T-cell (primary cell): Measurements from ENCODE around the gene SLC26A11. TPM values are rescaled to one million over a fixed set of nuclear protein-coding genes. Genes with fewer than 3 reads are reported as not detected.

Source experiments
- ATAC-seq, 4 experiments: fragments of 200-7000 bp in 3 of 4; fragments of 150-1000 bp in 1 of 4; cut with Tn5 transposase; replicated peaks in 1 of 4; 1 replicate in 3 of 4; 2 replicates in 1 of 4; pipeline ENCODE4 v1.10.0; 2021; ENCODE audit warnings: moderate library complexity in 3 of 4, mild to moderate bottlenecking in 2 of 4, moderate number of reproducible peaks in 1 of 4
- CTCF ChIA-PET, 2 donors: fragments of 300-600 bp; sonication (Branson Sonifier 250); formaldehyde crosslinking; loops; one replicate each; lab custom pipeline; 2022; ENCODE audit warnings: antibody characterized with exemption in 2 of 2; lab: Charles Lee
- POLR2A ChIA-PET, 2 donors: fragments of 300-600 bp; sonication (Branson Sonifier 250); formaldehyde crosslinking; loops; one replicate each; lab custom pipeline; 2022; ENCODE audit warnings: antibody characterized with exemption in 2 of 2; lab: Charles Lee
- DNase-seq, 35 experiments: peaks; one replicate each; pipeline versions ENCODE4 v3.0.0 to v3.0.0-alpha.2; 2013 to 2023
- H3K27ac ChIP-seq: one replicate; pipeline ENCODE4 v1.5.1; 2013; ENCODE audit warnings: low read length
- H3K27me3 ChIP-seq, 2 experiments: replicated peaks in 1 of 2; 1 replicate in 1 of 2; 2 replicates in 1 of 2; pipeline versions ENCODE4 v1.6.1 to v1.7.0; 2013; ENCODE audit warnings: low read length in 1 of 2, mixed read lengths in 1 of 2; ENCODE audit not compliant: control insufficient read depth in 2 of 2, insufficient read depth in 2 of 2; ENCODE audit errors: extremely low read depth in 1 of 2
- H3K36me3 ChIP-seq, 2 donors: 1 replicate in 1 of 2; 2 replicates in 1 of 2; pipeline versions ENCODE4 v1.6.1 to v1.7.0; 2013; ENCODE audit warnings: low read length in 1 of 2; ENCODE audit not compliant: control insufficient read depth in 2 of 2, insufficient read depth in 1 of 2; ENCODE audit errors: extremely low read depth in 1 of 2
- H3K4me1 ChIP-seq, 2 experiments: 1 replicate in 1 of 2; 2 replicates in 1 of 2; pipeline versions ENCODE4 v1.6.1 to v1.7.0; 2013; ENCODE audit warnings: low read length in 2 of 2, mixed read lengths in 1 of 2; ENCODE audit not compliant: insufficient read depth in 2 of 2, control insufficient read depth in 1 of 2; ENCODE audit errors: extremely low read depth in 1 of 2
- H3K4me3 ChIP-seq, 2 donors: 1 replicate in 1 of 2; 2 replicates in 1 of 2; pipeline versions ENCODE4 v1.5.1 to v1.7.0; 2013; ENCODE audit warnings: mild to moderate bottlenecking in 2 of 2, low read length in 1 of 2, moderate library complexity in 1 of 2; ENCODE audit not compliant: control insufficient read depth in 1 of 2; ENCODE audit errors: extremely low read depth in 1 of 2
- H3K9me3 ChIP-seq: 2 replicates; pipeline ENCODE4 v1.7.0; 2013
- H3K27ac Mint-ChIP-seq, 2 donors: one replicate each; pipeline ENCODE4 v1.8.0; 2020 to 2021; ENCODE audit warnings: mild to moderate bottlenecking in 2 of 2, mixed read lengths in 2 of 2
- H3K27me3 Mint-ChIP-seq, 2 donors: one replicate each; pipeline ENCODE4 v1.8.0; 2021 to 2022; ENCODE audit warnings: mixed read lengths in 2 of 2
- H3K36me3 Mint-ChIP-seq: one replicate; pipeline ENCODE4 v1.8.0; 2021; ENCODE audit warnings: mixed read lengths
- H3K4me1 Mint-ChIP-seq, 3 donors: one replicate each; pipeline ENCODE4 v1.8.0; 2020 to 2022; ENCODE audit warnings: mixed read lengths in 3 of 3, mild to moderate bottlenecking in 1 of 3
- H3K4me3 Mint-ChIP-seq, 3 donors: one replicate each; pipeline ENCODE4 v1.8.0; 2020 to 2022; ENCODE audit warnings: mild to moderate bottlenecking in 3 of 3, mixed read lengths in 3 of 3, moderate library complexity in 3 of 3
- H3K9me3 Mint-ChIP-seq, 3 donors: one replicate each; pipeline ENCODE4 v1.8.0; 2020 to 2022; ENCODE audit warnings: mixed read lengths in 3 of 3
- WGBS: methylation state at CpG from one replicate; pipeline ENCODE4 v1.1.5; 2013; ENCODE audit warnings: missing lambda C conversion rate; ENCODE audit not compliant: insufficient coverage; 5-methylcytosine and 5-hydroxymethylcytosine counted together
- total RNA-seq, 35 experiments: library from RNA in 6 of 35; stranded (reverse) in 6 of 35; fragments of 120-200 nt in 1 of 35; gene quantifications; one replicate each; pipeline versions ENCODE4 v1.2.1 to v1.2.4 and lab custom pipeline; 2013 to 2026

Gene SLC26A11
- total RNA-seq, 5 donors from 2014 or later (not counting 1 experiment from before 2014, with no cell fraction given): 45.9 to 123 (median 112) TPM

GRCh38 chr17:80209765-80210164 is 10.5 kb upstream of the SLC26A11 start:
- H3K4me3 Mint-ChIP-seq: no peak overlapping the region
- H3K27me3 Mint-ChIP-seq: no peaks in the 10 kb centered on the region
- no peaks in the 10 kb centered on the region for H3K9me3 Mint-ChIP-seq
- no peak overlapping the region for H3K4me3 ChIP-seq
- H3K27ac ChIP-seq: no peak overlapping the region
- H3K36me3 Mint-ChIP-seq: peaks cover 7% of the 10 kb centered on the region
- CTCF ChIA-PET: no interaction called here
- H3K27ac Mint-ChIP-seq: no peak overlapping the region
- no peaks in the 10 kb centered on the region for H3K9me3 ChIP-seq
- no peak for DNase-seq
- peaks cover 0 to 2% (median 0%) of the 10 kb centered on the region in 3 donors for H3K4me1 Mint-ChIP-seq
- H3K27me3 ChIP-seq: no peaks in the 10 kb centered on the region
- ATAC-seq: no peak
- no peaks in the 10 kb centered on the region for H3K4me1 ChIP-seq
- 98% methylated on average over 9 of the region's 12 CpGs for WGBS
- POLR2A ChIA-PET: no interaction called here
- peaks cover 28 to 61% of the 10 kb centered on the region in 2 donors for H3K36me3 ChIP-seq

GRCh38 chr17:80210348-80211108 is 9.7 kb upstream of the SLC26A11 start:
- Histone ChIP-seq H3K4me1 (no peaks in the 10 kb centered on the region), H3K9me3 (no peaks in the 10 kb centered on the region), H3K27me3 (no peaks in the 10 kb centered on the region), H3K36me3 (peaks cover 30 to 67% of the 10 kb centered on the region in 2 donors), H3K27ac (no peak overlapping the region), H3K4me3 (no peak overlapping the region)
- peaks cover 0 to 2% (median 0%) of the 10 kb centered on the region in 3 donors for H3K4me1 Mint-ChIP-seq
- ATAC-seq (no peak), DNase-seq (no peak)
- CTCF ChIA-PET: interaction anchor here in 1 of 2 donors (0.6 kb wide), 1 partner anchor 8 kb away, joined by 4 read pairs; no protein-coding TSS in a partner anchor
- POLR2A ChIA-PET: no interaction called here
- H3K27me3 Mint-ChIP-seq: no peaks in the 10 kb centered on the region
- peaks cover 7% of the 10 kb centered on the region for H3K36me3 Mint-ChIP-seq
- no peaks in the 10 kb centered on the region for H3K9me3 Mint-ChIP-seq
- WGBS: 95% methylated on average over 47 of the region's 47 CpGs
- no peak overlapping the region for H3K4me3 Mint-ChIP-seq
- no peak overlapping the region for H3K27ac Mint-ChIP-seq

GRCh38 chr17:80212109-80212508 is 8.1 kb upstream of the SLC26A11 start:
- POLR2A ChIA-PET: no interaction called here
- H3K27ac Mint-ChIP-seq: no peak overlapping the region

GRCh38 chr17:80212511-80212910 is 7.7 kb upstream of the SLC26A11 start:
- CTCF ChIA-PET: no interaction called here
- Mint-ChIP-seq H3K9me3 (no peaks in the 10 kb centered on the region), H3K4me1 (peaks cover 4 to 12% (median 11%) of the 10 kb centered on the region in 3 donors), H3K36me3 (peaks cover 19% of the 10 kb centered on the region), H3K27ac (no peak overlapping the region), H3K4me3 (no peak overlapping the region), H3K27me3 (no peaks in the 10 kb centered on the region)
- no peaks in the 10 kb centered on the region for H3K9me3 ChIP-seq
- no peak overlapping the region for H3K4me3 ChIP-seq
- peaks cover 0 to 11% of the 10 kb centered on the region in 2 experiments for H3K4me1 ChIP-seq
- POLR2A ChIA-PET: no interaction called here
- DNase-seq (no peak), ATAC-seq (no peak)
- peaks cover 35 to 84% of the 10 kb centered on the region in 2 donors for H3K36me3 ChIP-seq
- no CpG with 5 or more reads among the region's 12 CpGs for WGBS
- peaks cover 0 to 3% of the 10 kb centered on the region in 2 experiments for H3K27me3 ChIP-seq
- no peak overlapping the region for H3K27ac ChIP-seq

More at GRCh38 chr17:80212109-80212508, 8.1 kb upstream of the SLC26A11 start:
- H3K4me3 ChIP-seq: no peak overlapping the region
- peaks cover 35 to 81% of the 10 kb centered on the region in 2 donors for H3K36me3 ChIP-seq
- ATAC-seq (no peak), DNase-seq (no peak)
- no peak overlapping the region for H3K27ac ChIP-seq
- 98% methylated on average over 22 of the region's 22 CpGs for WGBS
- Mint-ChIP-seq H3K4me1 (peaks cover under 1 to 8% (median 7%) of the 10 kb centered on the region in 3 donors), H3K36me3 (peaks cover 15% of the 10 kb centered on the region), H3K9me3 (no peaks in the 10 kb centered on the region), H3K4me3 (no peak overlapping the region), H3K27me3 (no peaks in the 10 kb centered on the region)
- H3K4me1 ChIP-seq: peaks cover 0 to 7% of the 10 kb centered on the region in 2 experiments
- CTCF ChIA-PET: no interaction called here
- H3K27me3 ChIP-seq: peaks cover 0 to 1% of the 10 kb centered on the region in 2 experiments
- H3K9me3 ChIP-seq: no peaks in the 10 kb centered on the region

GRCh38 chr17:80212962-80213642 is 7.1 kb upstream of the SLC26A11 start:
- Histone ChIP-seq H3K4me3 (no peak overlapping the region), H3K9me3 (no peaks in the 10 kb centered on the region), H3K27ac (no peak overlapping the region), H3K27me3 (peaks cover 0 to 3% of the 10 kb centered on the region in 2 experiments), H3K36me3 (peaks cover 35 to 88% of the 10 kb centered on the region in 2 donors), H3K4me1 (peaks cover 0 to 17% of the 10 kb centered on the region in 2 experiments)
- peaks cover 7 to 18% (median 16%) of the 10 kb centered on the region in 3 donors for H3K4me1 Mint-ChIP-seq
- H3K27ac Mint-ChIP-seq: no peak overlapping the region
- no peak overlapping the region for H3K4me3 Mint-ChIP-seq
- H3K36me3 Mint-ChIP-seq: peaks cover 22% of the 10 kb centered on the region
- ChIA-PET CTCF (no interaction called here), POLR2A (no interaction called here)
- H3K9me3 Mint-ChIP-seq: no peaks in the 10 kb centered on the region
- WGBS: 72% methylated on average over 17 of the region's 19 CpGs
- ATAC-seq (no peak), DNase-seq (peak in 2 of 35 experiments; percentile 5 to 20)
- no peaks in the 10 kb centered on the region for H3K27me3 Mint-ChIP-seq

- WGBS: 98% methylated on average over 15 of the region's 17 CpGs
- Histone ChIP-seq H3K27me3 (peaks cover 0 to 3% of the 10 kb centered on the region in 2 experiments), H3K36me3 (peaks cover 35 to 86% of the 10 kb centered on the region in 2 donors), H3K4me1 (peaks cover 0 to 22% of the 10 kb centered on the region in 2 experiments), H3K4me3 (no peak overlapping the region), H3K27ac (no peak overlapping the region), H3K9me3 (no peaks in the 10 kb centered on the region)
- Mint-ChIP-seq H3K9me3 (no peaks in the 10 kb centered on the region), H3K4me3 (no peak overlapping the region), H3K36me3 (peaks cover 22% of the 10 kb centered on the region), H3K27me3 (no peaks in the 10 kb centered on the region), H3K4me1 (peaks cover 10 to 23% (median 21%) of the 10 kb centered on the region in 3 donors), H3K27ac (no peak overlapping the region)
- no peak for DNase-seq
- no peak for ATAC-seq
- POLR2A ChIA-PET: no interaction called here
- CTCF ChIA-PET: no interaction called here
Observed at GRCh38 chr17:80213643-80213975, 6.6 kb upstream of the SLC26A11 start.
